ENCODE data around the gene SMAD6. TPM values are rescaled to one million over a fixed set of nuclear protein-coding genes. Genes with fewer than 3 reads are reported as not detected.

The SMAD6 gene
- polyA plus RNA-seq (ENCODE audit: insufficient read length): 3.7 TPM

DNA sequence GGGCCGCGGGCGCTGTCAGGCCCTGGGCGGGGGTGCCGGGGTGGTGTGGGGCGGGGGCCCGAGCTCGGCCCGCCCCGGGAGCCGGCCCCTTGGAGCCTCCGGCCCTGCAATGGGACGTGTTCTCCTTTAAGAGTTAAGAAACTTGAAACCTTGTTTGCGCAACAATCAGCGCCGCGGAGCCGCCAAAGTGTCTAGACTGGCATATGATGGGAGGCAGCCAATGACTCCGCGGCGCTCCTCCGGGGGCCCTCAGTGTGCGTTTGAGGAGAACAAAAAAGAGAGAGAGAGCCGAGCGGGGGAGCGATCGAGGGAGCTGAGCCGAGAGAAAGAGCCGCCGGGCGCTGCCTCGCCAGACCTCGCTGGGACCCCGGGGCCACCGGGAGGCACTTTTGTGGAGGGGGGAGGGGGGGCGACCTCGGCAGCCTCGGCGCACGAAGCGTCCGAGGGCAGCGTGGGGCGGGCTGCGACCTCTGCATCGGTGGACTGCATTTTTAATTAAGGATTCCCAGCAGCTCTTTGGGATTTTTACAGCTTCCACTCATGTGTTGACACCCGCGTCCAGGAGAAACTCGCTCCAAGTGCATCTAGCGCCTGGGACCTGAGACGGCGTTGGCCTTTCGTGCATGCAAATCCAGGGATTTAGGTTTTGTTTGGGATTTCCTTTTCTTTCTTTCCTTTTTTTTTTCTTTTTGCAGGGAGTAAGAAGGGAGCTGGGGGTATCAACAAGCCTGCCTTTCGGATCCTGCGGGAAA lies at the start of gene SMAD6:
Gene SMAD6, plus strand, starts transcription at position 202 of the 752 bp plus-strand sequence. CDS start 1,023 bp downstream, outside the sequence.
- no peak for DNase-seq (ENCODE audit: low read depth)

DNA sequence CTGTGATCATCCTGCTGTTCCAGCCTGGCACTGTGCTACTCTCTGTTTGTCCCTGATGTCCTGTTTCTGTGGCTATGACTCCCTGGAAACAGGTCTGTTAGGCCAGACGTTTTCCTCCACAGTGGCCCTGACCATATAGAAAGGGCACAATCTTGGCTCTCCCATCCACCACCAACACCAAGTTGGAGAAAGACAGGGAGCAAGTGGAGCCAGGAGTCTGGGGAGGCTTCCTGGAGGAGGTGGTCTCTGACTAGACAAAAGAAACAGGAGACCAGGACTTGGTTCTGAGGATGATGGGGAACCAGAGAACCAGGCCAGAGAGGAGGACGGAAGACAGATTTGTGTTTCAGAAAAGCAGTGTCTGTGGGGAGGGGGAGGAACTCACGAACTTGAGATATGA lies 49.2 kb upstream of the SMAD6 start:
- no peak for DNase-seq (ENCODE audit: low read depth)

DNA sequence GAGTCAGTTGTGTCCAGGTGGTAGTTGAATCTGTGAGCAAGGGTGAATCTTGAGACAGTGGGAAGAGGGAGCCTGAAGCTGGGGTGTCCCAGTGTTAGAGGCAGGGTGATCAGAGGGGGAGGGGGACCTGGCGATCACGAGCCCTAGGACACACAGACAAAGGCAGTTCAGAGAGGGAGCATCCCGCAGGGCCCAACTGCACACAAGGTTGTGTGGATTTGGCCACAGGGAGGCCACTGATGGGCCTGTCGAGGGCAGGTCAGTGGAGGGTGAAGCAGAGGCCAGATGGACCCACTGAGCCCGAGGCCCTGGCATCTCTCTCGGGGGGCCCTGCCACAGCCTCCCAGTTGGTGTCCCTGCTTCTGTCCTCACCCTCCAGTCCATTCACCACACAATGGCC lies 48.6 kb upstream of the SMAD6 start:
- no peak for DNase-seq (ENCODE audit: low read depth)

GRCh38 chr15:66653852-66654251 lies 48.2 kb upstream of the SMAD6 start:
- DNase-seq (ENCODE audit: low read depth): no peak

- no peak for DNase-seq (ENCODE audit: low read depth)
Measured at GRCh38 chr15:66654361-66654738, 47.7 kb upstream of the SMAD6 start.

GRCh38 chr15:66654739-66655375 lies 47.2 kb upstream of the SMAD6 start:
- no peak for DNase-seq (ENCODE audit: low read depth)

DNA sequence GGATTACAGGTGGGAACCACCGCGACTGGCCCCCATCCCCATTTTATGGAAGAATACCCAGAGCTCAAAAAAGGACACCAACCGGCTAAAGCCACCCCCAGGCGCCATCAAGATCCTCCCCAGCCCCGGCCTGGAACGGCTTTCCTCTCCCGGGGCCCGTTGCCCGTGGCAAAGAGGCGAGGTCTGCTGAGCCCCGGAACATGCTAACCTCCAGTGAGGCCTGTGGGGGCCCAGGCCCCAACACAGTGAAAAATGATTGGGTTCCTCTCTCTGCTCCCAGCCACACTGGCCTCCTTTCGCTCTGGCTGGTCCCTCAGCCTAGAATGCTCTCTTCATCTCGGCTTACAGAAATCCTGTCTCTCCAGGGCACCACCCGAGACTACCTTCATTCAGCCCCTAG lies 46.5 kb upstream of the SMAD6 start:
- no peak for DNase-seq (ENCODE audit: low read depth)

GRCh38 chr15:66655997-66656396 lies 46.0 kb upstream of the SMAD6 start:
- no peak for DNase-seq (ENCODE audit: low read depth)

DNA sequence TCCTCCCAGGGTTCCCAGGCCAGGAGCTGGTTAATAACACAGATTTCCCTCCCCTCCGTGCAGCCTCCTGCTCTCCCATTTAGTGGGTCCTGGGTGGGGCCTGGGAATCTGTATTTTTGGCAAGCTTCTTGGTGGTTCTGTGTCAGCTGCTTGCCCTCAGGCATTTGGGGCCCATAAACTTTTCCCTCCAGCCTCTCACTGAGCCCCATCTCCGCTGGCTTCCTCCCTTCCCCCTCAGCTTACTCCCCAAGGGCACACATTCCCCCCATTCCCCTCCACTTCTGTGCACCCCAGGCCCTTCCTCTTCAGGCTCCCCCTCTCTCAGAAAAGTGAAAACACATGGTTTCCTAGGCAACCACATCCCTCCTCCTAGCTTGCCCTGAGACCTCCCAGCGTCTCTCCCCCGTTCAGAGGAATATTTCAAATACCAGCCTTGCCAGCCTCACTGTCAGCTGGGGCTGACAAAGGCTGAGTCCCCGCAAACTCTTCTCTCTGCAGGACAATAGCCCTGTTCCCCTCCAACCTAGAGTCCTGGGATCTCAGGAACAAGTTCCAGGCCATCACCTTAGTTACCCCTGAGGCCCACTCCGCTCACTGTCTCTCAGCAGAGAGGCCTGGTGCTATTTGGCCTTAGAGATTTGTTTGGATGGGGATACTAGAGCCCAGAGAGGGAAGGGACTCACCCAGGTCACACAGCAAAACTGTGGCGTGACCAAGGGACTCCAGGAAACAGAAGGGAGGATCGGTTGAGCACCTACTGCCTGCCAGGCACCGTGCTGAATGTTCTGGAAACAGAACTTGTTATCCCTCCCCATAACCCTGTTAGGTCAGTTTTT lies 44.6 kb upstream of the SMAD6 start:
- DNase-seq (ENCODE audit: low read depth): no peak

DNA sequence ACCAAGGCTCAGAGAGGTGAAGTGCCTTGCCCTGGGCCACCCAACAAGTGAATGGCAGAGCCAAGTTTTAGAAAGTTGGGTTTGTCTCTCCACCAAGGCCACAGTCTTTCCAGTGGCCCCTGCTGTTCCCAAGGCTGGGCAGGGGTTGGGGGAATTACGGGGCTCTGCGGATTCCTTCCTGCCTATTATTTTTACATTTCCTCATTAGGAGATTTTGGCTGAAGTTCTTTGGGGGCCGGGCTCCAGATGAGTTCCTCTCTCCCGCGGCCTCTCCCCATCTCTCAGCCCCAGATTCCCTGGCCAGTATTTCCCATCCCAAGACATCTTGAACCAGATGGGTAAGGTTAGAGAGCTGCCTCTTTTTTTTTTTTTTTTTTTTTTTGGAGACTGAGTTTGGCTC lies 44.0 kb upstream of the SMAD6 start:
- no peak for DNase-seq (ENCODE audit: low read depth)

DNA sequence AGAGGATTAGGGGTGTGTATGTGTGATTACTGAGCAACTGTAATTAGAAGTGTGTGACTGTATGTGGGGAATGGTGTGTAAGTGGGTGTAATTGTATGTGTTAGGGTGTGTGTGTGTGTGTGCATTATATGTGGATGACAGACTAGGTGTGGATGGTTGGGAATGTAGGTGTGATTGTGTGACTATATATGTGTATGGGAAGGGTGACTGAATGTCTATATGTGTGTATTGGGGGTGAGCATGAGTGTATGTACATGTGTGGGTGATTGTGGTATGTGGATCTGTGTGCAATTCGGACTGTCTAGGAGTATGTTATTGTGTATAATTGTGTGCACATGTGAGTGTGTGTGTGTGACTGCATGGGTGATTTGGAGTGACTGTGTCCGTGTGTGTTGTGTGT lies 43.2 kb upstream of the SMAD6 start:
- DNase-seq (ENCODE audit: low read depth): no peak

- DNase-seq (ENCODE audit: low read depth): no peak
Measured at GRCh38 chr15:66659384-66659783, 42.7 kb upstream of the SMAD6 start.

DNA sequence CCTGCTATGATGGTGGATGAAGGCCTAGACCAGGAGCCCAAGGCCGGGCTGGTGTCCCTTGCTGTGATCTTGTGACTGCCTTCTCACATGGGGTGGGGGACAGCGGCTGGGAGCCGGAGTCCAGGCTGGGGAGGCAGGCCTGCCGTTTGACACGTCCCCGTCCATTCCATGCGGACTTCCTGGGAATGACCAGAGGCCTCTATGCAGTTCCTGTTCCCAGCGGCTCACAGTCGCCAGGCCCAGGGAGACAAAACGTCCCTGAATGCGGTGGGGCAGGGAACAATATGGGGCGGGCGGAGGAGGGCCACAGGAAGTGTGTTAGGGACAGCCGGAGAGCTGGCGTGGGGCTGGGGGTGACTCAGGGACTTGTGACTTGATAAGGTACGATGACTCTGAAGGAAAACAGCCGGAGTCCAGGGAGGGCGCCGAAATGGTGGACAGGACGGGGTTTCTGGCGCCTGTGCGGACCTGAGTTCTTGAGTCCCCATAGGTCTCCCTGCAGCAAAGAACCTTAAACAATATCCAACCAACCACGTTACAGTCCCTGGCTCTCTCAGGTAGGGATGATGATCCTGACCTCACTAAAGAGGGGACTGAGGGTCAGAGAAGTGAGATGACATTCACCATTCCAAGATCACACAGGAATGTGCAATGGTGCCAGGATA lies 40.5 kb upstream of the SMAD6 start:
- no peak for DNase-seq (ENCODE audit: low read depth)

- no peak for DNase-seq (ENCODE audit: low read depth)
Measured at GRCh38 chr15:66662522-66662921, 39.5 kb upstream of the SMAD6 start.

- no peak for DNase-seq (ENCODE audit: low read depth)
Measured at GRCh38 chr15:66663664-66664063, 38.4 kb upstream of the SMAD6 start.

DNA sequence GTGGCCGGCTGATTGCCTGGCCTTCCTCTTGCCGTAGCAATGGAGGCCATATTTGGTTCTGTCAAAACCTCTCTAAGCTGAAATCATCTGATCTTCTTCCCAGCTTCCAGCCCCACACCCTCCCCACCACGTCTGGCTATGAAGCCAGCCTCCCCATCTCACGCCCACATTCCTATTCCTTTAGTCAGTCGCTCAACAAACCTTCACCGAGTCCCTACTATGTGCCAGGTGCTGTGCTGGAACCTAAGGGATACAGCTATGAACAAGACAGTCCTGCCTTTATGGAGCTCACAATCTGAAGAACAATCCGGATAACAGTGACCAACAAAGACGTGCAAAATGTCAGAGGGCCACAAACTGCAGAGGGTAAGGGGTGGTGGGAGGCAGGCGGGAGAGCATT lies 31.9 kb upstream of the SMAD6 start:
- no peak for DNase-seq (ENCODE audit: low read depth)

DNA sequence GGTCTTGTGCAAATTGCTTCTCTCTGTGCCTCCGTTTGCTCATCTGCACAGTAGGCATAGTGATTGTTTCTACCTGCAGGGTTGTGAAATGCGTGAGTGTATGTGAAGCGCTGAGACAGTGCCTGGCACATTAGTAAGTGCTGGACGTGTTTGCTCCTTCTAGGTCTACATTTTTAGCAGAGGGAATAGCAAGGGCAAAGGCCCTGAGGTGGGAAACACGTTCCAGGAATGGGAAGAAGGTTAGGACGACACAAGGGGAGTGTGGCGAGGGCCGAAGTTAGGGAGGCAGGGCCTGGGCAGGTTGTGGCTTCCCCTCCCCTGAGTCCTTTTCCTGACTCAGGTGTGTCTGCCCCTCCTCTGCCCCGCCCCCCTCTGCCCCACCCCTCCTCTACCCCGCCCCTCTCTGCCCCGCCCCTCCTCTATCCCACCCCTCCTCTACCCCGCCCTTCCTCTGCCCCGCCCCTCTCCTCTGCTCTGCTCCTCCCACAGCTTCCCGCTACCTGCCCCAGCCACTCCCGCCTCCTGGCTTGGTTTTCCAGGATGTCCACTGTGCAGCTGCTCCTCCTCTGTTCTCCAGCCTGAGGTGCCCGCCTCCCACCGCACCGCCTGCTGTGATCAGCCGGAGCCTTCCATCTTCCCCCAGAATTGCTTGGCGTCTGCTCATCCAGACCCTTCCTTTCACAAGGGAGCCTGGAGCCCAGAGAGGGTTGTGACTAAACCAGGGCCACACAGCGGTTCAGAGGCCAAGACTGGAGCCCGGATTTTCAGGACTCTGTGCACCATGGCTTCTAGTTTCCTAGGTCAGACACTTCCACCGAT lies 31.1 kb upstream of the SMAD6 start:
- no peak for DNase-seq (ENCODE audit: low read depth)

DNA sequence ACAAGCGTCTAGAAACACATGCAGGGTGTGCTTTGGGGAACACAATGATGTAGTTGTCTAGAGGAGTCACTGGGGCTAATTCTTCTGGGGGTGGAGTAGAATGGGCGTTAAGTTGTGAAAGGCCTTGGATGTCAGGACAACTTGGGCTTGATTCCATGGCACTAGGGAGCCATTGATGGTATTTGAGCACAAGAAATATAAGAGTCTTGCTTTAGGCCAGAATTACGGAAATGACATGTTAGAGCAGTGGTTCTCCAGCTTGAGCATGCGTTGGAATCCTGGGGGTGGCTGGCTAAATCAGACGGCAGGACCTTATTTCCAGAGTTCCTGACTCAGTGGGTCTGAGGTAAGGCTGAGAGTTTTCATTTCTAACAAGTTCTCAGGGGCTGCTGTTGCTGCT lies 29.2 kb upstream of the SMAD6 start:
- no peak for DNase-seq (ENCODE audit: low read depth)

- DNase-seq (ENCODE audit: low read depth): no peak
Measured at GRCh38 chr15:66673410-66674322, 28.4 kb upstream of the SMAD6 start.

DNA sequence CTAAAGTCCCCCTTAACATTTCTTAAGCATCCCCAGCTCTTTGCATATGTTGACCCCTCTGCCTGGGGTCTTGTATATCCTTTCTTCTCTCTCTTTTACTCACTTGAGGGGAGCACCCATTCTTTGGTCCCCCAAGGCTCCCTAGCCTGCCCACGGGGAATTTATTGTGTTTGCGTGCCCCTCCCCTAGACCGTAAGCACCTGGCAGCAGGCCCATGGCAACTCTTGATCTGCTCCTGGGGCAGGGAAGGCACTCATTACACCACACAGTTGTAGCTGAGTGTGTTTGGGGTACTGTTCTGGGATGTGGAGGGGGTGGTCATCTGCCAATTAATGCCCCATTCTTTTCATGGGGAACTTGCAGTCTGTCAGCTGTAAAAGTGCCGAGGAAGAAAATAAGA lies 27.3 kb upstream of the SMAD6 start:
- DNase-seq (ENCODE audit: low read depth): no peak
